ENCODE results near the gene MYBBP1A.
"Not testable (repeated sequence)": the region's sequence is repeated elsewhere in the genome, so short reads cannot be mapped to it uniquely, and the experiment has no call there.

Gene MYBBP1A, protein sequence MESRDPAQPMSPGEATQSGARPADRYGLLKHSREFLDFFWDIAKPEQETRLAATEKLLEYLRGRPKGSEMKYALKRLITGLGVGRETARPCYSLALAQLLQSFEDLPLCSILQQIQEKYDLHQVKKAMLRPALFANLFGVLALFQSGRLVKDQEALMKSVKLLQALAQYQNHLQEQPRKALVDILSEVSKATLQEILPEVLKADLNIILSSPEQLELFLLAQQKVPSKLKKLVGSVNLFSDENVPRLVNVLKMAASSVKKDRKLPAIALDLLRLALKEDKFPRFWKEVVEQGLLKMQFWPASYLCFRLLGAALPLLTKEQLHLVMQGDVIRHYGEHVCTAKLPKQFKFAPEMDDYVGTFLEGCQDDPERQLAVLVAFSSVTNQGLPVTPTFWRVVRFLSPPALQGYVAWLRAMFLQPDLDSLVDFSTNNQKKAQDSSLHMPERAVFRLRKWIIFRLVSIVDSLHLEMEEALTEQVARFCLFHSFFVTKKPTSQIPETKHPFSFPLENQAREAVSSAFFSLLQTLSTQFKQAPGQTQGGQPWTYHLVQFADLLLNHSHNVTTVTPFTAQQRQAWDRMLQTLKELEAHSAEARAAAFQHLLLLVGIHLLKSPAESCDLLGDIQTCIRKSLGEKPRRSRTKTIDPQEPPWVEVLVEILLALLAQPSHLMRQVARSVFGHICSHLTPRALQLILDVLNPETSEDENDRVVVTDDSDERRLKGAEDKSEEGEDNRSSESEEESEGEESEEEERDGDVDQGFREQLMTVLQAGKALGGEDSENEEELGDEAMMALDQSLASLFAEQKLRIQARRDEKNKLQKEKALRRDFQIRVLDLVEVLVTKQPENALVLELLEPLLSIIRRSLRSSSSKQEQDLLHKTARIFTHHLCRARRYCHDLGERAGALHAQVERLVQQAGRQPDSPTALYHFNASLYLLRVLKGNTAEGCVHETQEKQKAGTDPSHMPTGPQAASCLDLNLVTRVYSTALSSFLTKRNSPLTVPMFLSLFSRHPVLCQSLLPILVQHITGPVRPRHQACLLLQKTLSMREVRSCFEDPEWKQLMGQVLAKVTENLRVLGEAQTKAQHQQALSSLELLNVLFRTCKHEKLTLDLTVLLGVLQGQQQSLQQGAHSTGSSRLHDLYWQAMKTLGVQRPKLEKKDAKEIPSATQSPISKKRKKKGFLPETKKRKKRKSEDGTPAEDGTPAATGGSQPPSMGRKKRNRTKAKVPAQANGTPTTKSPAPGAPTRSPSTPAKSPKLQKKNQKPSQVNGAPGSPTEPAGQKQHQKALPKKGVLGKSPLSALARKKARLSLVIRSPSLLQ (N-terminal part only)

GRCh38 chr17:4554997-4555799 is at the start of gene MYBBP1A:
TSS of gene MYBBP1A (minus strand) at chr17:4555384. CDS start at chr17:4555324, 60 bp downstream.
- DNase-seq: peak; percentile 97

DNA sequence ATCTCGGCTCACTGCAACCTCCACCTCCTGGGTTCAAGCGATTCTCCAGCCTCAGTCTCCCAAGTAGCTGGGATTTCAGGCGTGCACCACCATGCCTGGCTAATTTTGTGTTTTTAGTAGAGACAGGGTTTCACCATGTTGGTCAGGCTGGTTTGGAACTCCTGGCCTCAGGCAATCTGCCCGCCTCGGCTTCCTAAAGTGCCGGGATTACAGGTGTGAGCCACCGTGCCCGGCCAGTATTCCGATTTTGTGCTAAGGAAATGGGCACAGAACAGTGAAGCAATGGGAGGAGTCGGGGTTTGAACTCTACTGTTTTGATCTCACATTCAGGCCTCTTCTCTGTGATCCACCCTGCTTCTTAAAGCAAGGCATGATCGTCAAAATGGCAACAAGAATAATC is 49.6 kb upstream of the MYBBP1A start:
- not testable (repeated sequence) for DNase-seq

GRCh38 chr17:4604111-4604644 is 49.0 kb upstream of the MYBBP1A start:
- DNase-seq: peak; percentile 21

DNA sequence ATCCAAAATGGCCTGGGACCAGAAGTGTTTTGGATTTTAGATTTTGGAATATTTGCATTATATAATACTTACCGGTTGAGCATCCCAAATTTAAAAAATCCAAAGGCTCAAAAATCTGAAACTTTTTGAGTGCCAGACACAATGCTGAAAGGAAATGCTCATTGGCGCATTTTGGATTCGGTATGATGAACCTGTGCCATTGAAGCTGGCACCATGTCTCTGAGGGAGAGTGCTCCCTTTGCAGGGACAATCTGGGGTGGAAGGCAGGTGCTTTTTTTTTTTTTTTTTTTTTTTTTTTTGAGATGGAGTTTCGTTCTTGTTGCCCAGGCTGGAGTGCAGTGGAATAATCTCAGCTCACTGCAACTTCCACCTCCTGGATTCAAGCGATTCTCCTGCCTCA is 46.9 kb upstream of the MYBBP1A start:
- DNase-seq: no peak

DNA sequence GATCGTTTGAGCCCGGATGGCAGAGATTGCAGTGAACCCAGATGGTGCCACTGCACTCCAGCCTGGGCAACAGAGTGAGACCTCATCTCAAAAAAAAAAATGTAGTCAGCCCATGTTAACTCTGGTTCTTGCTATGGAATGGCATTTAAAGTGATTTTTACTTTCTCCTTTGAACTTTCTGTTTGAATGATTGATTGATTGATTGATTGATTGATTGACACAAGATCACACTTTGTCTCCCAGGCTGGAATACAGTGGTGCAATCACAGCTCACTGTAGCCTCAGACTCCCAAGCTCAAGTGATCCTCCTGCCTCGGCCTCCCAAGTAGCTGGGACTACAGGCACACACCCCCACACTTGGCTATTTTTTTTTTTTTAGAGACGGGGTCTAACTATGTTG is 46.1 kb upstream of the MYBBP1A start:
- no peak for DNase-seq

DNA sequence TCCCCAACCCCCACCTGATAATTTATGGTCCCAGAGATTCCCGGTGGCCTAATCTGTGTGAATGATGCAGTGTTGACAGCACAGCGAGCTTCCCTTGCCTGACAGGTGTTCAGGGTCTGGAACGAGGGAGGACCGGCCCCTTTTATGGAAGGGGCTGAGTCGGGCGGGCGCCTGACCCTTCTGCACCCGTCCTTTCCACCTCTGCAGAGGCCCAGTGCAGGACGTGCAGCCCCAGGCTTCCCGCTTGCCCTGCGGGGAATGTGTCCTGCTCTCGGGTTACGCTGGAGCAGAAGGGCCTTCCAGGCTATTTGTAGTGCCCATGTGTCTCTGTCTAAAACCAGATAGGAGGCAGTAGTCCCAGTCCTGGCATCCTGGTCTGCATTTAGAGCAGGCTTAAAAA is 45.4 kb upstream of the MYBBP1A start:
- peak; percentile 60 for DNase-seq

DNA sequence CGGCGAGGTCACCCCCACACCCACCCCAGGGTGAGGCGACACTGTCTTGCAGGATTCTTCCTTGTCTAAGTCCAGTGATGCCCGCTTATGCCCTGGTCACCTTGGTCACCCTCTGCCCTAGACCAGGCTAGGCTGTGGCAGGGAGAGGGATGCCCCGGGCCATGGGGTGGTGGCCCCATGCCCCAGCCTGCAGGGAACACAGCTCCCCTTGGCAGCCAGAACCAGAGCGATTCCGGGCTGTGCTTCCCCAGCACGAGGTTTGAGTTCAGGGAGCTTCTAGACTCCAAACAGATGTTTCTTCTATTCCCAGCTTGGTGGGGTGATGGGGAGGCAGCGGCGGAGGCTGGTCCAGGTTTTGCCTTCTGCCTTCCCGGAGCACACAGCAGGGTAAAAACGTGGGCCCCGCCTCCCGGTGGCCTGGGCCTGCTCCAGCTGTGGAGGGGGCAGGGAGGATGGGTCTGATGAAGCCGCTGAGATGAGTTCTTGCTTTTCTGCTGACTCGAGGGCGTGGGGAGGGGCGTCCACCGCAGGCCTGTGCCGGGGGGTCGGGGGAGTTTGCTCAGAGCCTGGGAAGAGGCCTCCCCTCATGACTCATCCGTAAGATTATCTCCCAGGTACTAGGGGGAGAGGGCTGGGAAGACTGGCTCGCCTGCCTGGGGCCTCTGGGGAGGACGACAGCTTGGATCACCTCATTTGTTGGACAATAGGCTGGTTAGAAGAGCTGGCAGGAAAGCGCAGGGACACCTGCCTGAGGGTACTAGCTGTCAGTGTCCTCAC is 44.5 kb upstream of the MYBBP1A start:
- DNase-seq: peak; percentile 83

- no peak for DNase-seq
Observed at GRCh38 chr17:4598776-4599504, 43.8 kb upstream of the MYBBP1A start.

DNA sequence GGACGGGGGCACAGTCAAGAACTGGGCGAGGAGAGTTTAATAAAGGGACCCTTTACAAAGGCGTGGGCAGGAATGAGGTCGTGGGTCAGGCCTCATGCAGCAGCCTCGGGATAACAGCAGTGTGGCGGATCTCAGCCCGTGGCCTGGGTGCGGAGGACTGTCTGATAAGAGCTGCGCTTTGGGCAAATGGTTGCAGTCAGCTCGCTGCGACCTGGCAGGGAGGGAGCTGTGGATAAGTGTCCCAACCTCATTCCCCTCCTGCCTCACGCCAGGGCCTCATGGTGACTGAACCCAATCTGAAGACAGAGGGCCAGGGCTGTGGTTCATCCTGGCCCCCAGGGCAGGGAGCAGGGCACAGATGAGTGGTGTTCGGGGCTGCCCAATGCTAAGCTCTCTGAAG is 42.8 kb upstream of the MYBBP1A start:
- DNase-seq: no peak

DNA sequence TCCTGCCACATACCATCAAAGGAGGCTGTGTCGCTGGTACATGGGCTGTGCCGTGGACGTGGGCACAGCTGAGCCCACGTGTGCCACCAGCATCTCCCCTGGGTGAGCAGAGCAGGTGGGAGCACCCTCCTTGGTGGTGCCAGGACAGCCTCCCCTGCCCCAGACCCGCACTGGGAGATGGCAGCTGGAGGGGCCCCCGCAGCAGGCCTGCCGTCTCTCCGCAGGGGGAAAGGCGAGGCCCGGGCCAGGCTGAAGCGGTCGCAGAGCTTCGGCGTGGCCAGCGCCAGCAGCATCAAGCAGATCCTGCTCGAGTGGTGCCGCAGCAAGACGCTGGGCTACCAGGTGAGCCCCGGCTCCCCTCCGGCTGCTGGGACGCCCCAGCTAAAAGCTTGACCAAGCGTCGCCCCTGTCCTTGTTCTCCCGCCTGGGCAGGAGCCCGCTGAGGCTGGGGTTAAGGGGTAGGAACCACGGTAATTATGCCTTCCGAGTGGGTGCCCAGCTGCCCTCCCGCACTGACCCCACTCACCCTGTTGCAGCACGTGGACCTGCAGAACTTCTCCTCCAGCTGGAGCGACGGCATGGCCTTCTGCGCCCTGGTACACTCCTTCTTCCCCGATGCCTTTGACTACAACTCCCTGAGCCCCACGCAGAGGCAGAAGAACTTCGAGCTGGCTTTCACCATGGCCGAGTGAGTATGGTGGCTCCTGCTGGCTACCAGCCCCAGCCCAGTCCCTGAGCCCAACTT is 41.6 kb upstream of the MYBBP1A start:
- no peak for DNase-seq

DNA sequence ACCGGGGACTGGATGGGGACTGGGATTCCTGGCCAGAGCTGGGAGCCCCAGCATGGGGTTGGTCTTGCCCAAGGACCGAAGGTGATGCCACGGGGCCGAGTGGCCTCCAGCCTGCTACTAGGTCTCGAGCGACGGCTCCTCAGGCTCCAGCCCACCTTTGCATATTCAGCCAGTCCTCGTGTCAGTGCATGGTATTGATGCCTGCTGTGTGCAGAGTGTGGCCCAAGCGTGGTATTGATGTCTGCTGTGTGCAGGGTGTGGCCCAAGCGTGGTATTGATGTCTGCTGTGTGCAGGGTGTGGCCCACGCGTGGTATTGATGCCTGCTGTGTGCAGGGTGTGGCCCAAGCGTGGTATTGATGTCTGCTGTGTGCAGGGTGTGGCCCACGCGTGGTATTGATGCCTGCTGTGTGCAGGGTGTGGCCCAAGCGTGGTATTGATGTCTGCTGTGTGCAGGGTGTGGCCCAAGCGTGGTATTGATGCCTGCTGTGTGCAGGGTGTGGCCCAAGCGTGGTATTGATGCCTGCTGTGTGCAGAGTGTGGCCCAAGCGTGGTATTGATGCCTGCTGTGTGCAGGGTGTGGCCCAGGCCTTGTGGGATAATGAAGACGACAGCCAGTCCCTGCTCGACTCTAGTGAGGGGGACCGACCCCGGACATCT is 40.6 kb upstream of the MYBBP1A start:
- not testable (repeated sequence) for DNase-seq

GRCh38 chr17:4594931-4595684 is 39.9 kb upstream of the MYBBP1A start:
- DNase-seq: peak; percentile 19

DNA sequence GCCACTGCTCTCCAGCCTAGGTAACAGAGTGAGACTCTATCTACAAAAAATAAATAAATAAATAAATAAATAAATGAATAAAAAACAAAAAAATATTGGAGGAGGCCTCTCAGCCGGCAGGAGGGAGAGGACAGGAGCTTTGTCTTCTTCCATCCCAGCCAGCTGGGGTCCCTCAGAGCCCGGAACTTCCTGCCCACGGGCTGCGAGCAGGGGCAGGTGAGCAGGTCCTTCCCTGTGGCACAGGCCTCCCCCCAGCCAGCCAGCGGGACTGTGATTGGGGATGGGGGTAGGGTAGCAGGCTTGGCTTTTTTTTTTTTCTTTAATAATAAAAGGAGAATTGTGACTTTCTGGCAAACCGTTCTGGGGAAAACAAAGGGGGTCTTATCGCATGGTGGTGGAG is 39.2 kb upstream of the MYBBP1A start:
- DNase-seq: no peak

- no peak for DNase-seq
Observed at GRCh38 chr17:4593021-4593421, 37.8 kb upstream of the MYBBP1A start.

DNA sequence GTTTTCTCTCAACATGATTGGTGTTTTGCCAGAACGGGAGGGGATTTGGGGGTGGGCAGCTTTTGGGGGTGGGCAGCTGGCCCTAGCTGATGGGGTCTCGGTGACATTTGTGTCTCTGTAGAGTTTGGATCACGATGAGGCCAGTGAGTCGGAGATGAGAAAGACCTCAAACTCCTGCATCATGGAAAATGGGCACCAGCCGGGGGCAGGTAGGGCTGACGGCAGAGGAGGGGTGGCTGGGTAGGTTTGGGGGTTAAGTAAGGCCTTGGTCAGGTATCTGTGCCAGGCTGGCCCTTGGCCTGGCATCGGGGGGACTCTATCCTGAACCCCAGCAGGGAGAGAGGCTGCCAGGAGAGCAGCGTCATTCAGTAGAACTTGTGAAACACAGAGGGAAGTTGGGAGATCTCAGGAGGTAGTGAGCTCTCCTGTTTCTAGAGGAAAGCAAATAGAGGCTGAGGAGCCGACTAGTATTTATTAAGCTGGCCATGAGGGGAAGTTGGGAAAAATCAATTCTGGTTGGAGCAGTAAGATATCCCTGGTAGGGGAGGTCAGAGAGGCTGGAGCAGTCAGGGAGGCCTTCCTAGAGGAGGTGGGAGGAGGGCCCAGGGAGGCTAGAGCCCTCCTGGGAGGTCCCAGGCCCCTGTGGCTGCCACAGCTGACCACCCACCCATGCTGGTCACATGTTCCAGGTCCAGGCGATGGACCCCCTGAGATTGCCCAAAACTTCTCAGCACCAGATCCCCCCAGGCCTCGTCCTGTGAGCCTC is 37.2 kb upstream of the MYBBP1A start:
- DNase-seq: no peak

- DNase-seq: no peak
Observed at GRCh38 chr17:4591529-4591928, 36.3 kb upstream of the MYBBP1A start.

DNA sequence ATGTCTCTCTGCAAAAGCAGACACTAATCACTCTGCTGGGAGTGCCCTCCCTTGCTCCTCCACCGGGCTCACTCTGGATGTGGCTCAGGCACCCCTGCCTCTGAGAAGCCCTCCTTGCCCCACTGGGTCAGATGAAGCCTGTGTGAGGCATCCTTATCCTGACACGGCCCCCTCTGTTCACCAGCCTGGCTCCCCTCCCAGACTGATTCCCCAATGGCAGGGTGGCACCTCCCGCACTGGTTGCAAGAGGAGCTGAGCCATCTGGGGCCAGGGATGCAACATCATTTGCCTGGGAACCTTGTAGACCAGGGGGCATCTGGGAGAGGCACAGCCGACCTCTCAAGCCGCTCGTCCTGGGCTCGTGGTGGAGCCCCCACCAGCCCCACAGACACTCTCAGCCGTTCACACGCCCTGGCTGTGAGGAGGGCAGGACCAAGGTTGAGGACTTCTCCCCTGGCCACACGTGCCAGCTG is 35.8 kb upstream of the MYBBP1A start:
- DNase-seq: no peak
